NOMO-1 (cell line): ENCODE measurements around the gene ACSM6.
"Not testable (repeated sequence)": the region's sequence is repeated elsewhere in the genome, so short reads cannot be mapped to it uniquely, and the experiment has no call there.

ENCODE experiments used
- DNase-seq, 2 experiments: peaks; one replicate each; lab custom pipeline; 2025; ENCODE audit not compliant: unreplicated experiment in 2 of 2; lab: John Stamatoyannopoulos, UW

The ACSM6 gene, protein sequence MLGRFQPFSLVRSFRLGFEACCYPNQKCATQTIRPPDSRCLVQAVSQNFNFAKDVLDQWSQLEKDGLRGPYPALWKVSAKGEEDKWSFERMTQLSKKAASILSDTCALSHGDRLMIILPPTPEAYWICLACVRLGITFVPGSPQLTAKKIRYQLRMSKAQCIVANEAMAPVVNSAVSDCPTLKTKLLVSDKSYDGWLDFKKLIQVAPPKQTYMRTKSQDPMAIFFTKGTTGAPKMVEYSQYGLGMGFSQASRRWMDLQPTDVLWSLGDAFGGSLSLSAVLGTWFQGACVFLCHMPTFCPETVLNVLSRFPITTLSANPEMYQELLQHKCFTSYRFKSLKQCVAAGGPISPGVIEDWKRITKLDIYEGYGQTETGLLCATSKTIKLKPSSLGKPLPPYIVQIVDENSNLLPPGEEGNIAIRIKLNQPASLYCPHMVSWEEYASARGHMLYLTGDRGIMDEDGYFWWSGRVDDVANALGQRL

GRCh38 chr10:95193944-95194343 lies at the start of gene ACSM6:
ACSM6 (plus strand) TSS chr10:95194238; CDS start chr10:95194486, 248 bp downstream.
- no peak for DNase-seq

GRCh38 chr10:95168694-95169093 lies 25.3 kb upstream of the ACSM6 start:
- no peak for DNase-seq

DNA sequence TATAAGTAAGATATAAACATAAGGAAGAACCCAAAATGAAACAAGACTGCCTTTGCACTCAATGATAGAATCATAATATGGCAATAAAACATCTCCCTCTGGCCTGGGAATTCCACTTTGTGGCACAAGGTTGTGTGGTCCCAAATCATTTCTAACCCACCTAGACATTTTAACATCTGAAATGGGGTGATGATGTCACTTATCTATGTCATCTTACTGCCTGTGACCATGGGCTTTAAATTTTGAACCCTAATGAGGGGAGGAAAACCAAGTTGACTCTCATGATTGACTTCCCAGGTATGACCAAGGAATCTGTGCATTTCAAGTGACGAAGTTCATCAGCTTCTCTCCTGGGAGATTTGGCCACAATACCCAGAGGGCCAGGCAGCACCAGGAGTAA lies 24.5 kb upstream of the ACSM6 start:
- DNase-seq: no peak

DNA sequence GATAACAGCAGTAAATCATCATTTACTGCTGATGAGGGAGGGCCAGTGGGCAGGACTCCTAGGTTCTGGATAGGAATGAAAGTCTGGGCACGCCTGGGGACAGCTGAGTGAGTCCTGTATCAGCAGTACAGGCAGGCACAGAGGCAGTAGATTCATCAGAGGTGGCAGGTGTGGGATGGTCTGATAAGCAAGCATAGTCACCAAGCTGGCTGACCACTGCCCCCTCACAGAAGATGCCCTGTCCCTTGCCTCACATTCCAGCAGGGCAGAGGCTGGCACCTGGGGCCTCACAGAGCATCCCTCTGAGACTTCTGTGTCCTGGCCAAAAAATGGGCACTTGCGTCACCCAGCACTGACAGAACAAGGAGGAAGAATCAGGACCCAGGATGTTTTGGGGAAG lies 23.2 kb upstream of the ACSM6 start:
- no peak for DNase-seq

- DNase-seq: no peak
Measured at GRCh38 chr10:95171336-95171735, 22.7 kb upstream of the ACSM6 start.

- DNase-seq: no peak
Measured at GRCh38 chr10:95172851-95173250, 21.2 kb upstream of the ACSM6 start.

GRCh38 chr10:95176101-95176500 lies 17.9 kb upstream of the ACSM6 start:
- no peak for DNase-seq

DNA sequence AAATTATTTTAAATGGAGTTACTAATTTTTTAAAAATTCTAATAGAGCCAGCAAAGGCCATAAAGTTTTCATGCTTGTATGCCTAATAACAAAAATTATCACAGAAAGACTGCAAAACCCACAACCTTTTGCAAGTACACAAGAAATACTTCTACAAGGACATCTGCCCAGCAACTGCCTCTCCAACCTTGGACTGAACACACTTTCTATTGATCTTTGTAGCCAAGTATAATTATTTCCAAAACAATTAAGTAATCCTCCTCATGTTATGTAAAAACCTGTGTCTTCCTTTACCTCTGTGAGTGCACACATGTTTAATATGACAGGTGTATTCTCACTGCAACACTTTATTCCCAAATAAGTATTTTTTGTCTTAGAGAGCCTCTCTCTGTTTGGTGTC lies 16.6 kb upstream of the ACSM6 start:
- DNase-seq: no peak

GRCh38 chr10:95178266-95178665 lies 15.8 kb upstream of the ACSM6 start:
- no peak for DNase-seq

DNA sequence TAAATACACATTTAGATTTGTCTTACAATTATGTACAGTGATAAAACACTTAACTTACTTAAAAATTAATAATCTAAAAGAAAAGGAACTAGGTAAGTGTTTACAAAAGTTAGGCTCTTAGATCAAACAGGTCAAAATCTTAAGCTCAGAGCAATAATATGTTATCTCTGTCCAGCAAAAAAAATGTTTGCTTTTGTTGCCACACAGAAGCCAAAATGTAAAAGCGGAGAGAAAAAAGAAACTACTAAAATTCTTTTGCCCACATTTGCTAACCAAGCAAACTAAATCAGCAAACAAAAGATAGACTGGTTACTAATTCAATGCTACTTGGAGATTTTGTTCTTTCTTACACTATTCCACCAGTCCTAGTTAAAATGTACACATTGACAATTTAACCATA lies 15.2 kb upstream of the ACSM6 start:
- DNase-seq: no peak

DNA sequence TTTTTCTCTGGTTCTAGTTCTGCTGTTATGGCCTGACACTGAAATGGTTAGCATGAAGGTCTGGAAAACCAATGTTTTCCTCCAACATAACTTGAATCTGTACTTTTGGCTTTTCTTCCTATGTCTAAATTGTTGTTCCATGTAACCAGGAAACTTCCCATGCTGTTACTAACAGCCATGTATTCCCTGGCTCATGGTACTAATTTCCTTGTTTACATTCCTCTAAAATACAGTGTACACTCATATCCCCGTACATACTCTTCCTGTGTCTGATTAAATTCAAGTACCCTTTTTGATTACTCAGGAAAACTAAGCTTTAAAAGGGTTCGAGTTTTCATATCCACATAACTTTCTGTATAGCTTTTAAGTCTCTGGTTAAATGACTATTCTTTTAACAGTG lies 12.3 kb upstream of the ACSM6 start:
- DNase-seq: no peak

GRCh38 chr10:95183271-95184230 lies 10.5 kb upstream of the ACSM6 start:
- DNase-seq: peak; percentile 74 to 85

- DNase-seq: no peak
Measured at GRCh38 chr10:95187617-95188016, 6.4 kb upstream of the ACSM6 start.

DNA sequence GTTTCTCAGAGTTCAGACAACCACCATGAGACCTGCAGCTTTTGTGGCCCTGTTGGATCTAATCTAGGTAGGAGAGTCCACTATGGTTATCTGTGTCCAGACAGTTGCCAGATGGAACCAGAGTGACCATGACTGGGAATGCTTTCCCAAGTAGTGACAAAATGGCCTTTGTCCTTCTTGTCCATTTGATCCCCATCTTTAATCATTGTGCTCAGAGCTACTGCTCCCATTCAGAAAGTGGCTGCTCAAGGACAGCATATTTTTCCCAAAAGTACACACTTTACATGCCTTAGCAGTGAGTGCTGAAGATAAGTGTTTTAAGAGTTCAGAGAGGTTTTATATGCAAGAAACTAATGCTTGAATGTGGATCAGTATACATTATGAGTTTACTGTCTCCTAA lies 5.4 kb upstream of the ACSM6 start:
- no peak for DNase-seq

- DNase-seq: no peak
Measured at GRCh38 chr10:95196046-95196445, 2.0 kb downstream of the ACSM6 start.

DNA sequence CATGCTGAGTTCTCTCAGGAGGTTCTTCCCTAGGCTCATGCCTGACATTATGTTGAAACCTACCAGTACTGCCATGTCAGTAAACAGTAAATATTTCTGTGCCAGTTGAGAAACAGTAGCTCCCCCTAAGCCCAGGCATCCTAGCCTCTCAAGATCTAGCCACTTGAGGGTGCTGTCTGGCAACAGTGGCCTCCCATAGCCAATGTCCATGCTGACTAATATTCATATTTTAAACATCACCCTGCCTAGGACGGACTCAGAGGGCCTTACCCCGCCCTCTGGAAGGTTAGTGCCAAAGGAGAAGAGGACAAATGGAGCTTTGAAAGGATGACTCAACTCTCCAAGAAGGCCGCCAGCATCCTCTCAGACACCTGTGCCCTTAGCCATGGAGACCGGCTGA lies 7.7 kb downstream of the ACSM6 start:
- no peak for DNase-seq

- DNase-seq: not testable (repeated sequence)
Measured at GRCh38 chr10:95202865-95203264, 8.8 kb downstream of the ACSM6 start.

GRCh38 chr10:95208702-95209391 lies 14.8 kb downstream of the ACSM6 start:
- no peak for DNase-seq

- no peak for DNase-seq
Measured at GRCh38 chr10:95209509-95210127, 15.6 kb downstream of the ACSM6 start.

DNA sequence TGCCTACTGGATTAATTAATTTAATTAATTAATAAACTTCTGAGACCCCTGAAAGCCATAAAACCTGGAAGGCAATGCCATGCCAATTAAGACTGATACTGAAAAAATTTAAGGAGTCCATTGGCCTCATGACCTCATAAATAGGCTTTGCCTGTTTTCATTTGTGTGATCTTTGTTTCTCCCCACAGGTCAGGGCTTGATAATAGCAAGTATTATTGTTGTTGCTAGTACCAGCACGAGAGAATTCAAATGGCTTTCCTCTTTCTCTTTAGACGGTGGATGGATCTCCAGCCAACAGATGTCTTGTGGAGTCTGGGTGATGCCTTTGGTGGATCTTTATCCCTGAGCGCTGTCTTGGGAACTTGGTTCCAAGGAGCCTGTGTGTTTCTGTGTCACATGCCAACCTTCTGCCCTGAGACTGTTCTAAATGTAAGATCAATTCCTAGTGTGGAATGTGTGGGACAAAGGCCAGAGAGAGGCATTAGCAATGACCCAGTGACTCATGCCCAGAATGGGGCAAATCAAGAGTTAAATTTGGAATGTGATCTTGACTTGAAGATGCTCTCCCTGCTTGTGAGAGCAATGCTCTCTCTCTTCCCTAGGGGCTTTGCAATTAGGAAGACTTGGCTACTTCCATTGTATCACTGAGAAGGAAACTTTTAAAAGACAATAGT lies 17.7 kb downstream of the ACSM6 start:
- DNase-seq: no peak
